SK-N-MC (cell line): ENCODE data around the gene CEP57L1.

Experiments
- EZH2 ChIP-seq: fragments of 200-600 bp; sonication (generic); IDR thresholded peaks from one replicate; pipeline ENCODE4 v1.6.1; 2017; ENCODE audit warnings: antibody characterized with exemption
- POLR2AphosphoS5 ChIP-seq: IDR thresholded peaks from 2 replicates; pipeline ENCODE4 v1.6.1; 2012; ENCODE audit warnings: mild to moderate bottlenecking, low read depth, low read length, borderline replicate concordance

DNA sequence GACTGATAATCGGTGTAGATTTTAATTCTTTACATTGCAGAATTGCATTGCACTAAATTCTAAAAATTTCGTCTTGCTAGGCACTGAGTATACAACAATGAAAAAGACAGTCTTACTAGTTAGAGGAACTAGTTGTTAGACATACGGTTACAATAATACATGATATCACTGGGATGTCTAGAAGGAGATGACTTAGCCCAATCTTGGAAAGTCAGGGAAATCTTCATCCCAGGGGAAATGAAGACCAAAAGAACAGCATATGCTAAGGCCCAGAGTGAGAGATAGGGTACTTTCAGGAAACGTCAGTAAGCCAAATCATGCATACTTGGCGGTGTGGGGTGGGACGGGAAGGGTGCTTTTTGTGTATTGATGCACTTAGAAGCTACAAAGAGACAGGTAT is 901 bp downstream of the CEP57L1 start:
- TF ChIP-seq EZH2 (no peak), POLR2AphosphoS5 (no peak)
